ENCODE data around the gene GPR146.

GRCh38 chr7:1065585-1066241 is 21.4 kb downstream of the GPR146 start:
- TF ChIP-seq CTCF (IDR thresholded peaks at IDR 0.05; ENCODE audit: low read length) (peak; percentile 85), EZH2 (IDR thresholded peaks at IDR 0.05; ENCODE audit: borderline replicate concordance, low read length) (no peak)
